DMS79 treated with DMSO at 0.1 percent for 48 hours (cell line): ENCODE measurements around the gene JADE1.
A peak's percentile ranks its signal among the peaks of the same experiment; 100 is the strongest.

Experiments
- DNase-seq: peaks from one replicate; lab custom pipeline; 2025; lab: John Stamatoyannopoulos, UW

JADE1 gene

DNA sequence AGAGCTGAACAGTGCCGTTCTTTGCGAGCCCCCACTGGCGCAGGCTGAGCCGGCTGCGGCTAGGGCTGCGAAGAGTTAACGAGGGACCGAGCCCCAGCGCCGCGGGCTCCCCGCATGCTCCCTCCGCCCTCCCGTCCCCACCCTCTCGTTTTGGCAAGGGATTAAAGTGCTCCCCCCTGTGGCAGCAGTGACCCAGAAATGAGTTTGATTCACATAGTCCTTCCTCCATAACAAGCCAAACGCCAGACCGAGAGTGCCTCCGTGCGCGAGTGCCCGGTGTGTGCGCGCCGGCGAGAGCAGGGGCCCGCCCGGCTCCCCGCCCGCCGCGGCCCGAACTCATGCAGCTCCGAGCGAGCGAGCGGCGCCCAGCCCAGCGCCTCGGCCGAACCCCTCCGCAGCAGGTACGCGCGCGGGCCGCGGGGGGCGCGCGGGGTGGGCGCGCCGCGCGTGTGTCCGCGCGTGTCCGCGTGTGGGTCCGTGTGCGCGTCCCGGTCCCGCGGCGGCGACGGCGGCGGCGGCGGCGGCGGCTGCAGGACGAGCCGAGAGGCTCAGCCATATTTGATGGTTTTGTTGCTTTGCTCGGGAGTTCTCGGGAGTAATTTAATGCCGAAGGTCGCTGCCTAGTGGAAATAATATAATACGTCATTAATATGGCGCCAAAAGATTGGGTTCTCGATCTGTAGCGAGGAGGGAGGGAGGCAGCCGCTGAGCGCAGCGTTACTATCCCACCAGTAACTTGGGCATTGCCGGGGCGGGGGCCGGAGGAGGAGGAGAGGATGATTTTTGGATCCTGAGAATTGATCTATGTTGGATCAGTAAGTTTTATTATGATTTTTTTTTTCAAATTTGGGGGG, at the start of gene JADE1:
Gene JADE1 (plus strand): TSS at position 224 of the 854 bp plus-strand sequence. CDS start 22,059 bp downstream, outside the sequence.
- DNase-seq = peak; percentile 61

DNA sequence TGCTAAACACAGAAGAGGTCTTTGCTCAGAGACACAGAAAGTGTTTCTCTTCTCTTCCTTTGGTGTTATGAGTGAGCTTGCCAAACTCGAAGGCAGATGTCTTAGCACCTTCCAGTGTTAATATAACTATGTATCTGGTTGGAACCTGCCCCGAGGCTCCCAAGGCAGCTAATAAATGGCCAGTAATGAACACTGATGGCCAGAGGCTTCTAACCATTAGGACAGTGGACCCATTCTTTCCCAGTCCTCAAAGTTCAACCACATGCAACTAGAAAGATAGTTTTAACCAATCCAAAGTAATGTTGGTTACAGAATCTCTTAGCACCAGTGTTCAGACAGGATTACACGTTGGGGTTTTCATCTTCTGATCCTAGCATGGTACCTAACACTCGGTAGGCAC, 42.7 kb upstream of the JADE1 start:
- DNase-seq = no peak

DNA sequence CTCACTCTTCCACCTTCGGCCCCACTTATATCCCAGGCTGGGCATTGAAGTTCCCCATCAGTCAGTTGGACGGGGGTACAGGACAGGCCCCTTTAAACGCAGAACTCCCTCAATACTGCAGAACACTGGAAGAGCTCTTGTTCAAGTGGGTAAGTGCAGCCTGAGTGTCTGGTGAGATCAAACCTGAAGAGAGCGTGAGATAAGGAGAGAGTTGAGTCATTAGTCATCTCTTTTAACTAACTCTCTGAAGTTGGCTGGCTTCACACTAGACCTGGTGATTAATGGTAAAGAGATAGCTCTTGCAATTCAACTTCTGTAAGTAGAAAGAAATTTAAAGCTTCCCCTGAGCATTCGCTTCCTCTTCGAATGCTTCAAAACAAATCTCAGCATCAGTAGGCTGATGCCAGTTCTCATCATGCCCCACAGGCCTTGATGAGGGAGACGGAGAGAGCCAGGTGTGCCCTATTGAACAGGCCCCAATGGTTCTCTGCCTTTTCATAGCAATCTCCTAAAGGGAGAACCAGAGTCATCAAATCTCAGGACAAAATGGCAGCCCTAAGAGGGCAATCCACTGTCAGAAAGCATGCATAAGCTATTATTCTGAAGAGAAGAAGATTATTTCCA, 41.0 kb upstream of the JADE1 start:
- DNase-seq = peak; percentile 10

DNA sequence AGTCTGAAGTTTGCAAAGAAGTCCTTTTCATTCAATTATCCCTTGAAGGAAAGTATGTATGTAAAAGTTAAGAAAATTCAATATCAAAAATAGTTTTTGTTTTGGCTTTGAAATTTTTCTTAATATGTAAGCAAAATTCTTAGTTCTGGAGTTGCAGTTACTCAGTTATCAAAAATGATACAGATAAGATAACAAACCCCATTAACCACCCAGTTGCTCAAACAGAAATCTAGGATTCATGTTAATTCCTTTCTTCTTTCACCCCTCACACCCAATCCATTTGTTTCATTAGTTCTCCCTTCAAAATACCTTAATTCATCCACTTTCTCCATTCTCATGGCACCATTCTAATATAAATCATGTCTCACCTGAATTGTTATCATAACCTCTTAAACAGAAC, 40.5 kb upstream of the JADE1 start:
- no peak for DNase-seq

DNA sequence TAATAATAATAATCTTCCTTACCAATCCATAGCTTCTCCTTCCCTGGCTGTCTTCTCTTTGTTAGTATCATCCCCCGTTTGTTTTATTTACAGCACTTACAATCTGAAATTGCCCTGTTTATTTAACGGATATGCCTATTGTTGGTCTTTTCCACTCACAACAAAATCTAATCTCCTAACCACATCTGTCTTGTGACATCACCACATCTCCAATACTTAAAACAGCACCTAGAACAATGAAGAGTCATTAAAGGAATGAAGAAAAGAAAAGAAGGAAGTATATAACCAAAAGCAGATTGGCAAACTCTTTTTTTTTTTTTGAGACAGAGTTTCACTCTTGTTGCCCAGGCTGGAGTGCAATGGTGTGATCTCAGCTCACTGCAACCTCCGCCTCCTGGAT, 38.7 kb upstream of the JADE1 start:
- DNase-seq = no peak

DNA sequence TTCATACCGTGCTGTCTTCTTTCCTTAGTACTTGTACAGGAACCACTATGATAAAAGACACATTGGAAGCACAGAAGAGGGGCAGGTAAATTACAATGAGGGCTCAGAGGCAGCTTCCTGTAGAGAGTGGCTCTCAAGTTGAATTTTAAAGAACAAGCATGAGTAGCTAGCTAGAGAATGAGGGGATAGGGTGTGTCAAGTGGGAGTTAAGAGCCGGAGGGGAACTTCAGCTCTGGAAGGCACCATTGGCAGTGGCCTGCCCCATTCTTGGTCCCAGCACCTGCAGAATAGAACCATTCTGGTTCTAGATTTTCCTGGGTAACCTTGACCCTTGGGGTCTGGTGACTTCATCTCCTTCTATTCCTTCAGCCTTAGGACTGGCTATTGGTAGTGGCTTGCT, 34.0 kb upstream of the JADE1 start:
- DNase-seq = no peak

DNA sequence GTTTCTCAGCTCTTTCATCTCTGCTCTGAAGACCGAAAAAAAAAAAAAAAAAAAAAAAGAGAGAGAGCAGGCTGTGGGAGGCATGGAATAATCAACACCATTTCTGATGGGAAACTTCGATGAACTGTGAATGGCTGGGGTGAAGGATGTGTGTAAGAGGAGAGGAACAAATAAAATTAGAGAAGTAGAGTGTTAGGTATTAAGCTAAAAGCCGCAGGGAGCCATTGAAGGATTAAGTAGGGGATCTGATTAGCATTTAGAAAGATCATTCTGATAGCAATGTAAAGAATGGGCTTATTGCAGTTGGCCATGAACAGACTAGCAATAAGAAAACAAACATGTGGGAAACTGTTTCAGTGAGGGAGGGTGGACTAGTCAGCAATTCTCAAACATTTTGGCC, 33.6 kb upstream of the JADE1 start:
- no peak for DNase-seq

DNA sequence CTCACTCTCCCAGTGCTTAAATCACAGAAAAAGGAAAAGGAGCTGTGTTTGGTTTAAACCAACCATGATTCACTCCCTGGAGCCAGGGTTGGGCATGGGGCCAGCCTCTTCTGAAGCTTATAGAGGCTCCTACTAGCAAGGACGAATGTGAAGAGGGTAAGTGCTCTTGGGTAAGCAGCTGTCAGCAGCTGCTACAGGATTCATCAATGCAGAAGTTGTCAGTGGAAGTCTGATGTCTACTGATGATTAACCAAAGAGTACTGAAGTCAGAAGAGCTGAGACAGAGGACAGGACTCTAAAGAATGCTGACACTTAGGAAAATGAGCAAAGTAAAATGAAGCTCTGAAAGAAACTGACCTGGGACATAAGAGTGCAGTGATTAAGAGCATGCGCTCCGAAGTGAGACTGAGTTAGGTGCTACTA, 32.7 kb upstream of the JADE1 start:
- peak; percentile 59 for DNase-seq

DNA sequence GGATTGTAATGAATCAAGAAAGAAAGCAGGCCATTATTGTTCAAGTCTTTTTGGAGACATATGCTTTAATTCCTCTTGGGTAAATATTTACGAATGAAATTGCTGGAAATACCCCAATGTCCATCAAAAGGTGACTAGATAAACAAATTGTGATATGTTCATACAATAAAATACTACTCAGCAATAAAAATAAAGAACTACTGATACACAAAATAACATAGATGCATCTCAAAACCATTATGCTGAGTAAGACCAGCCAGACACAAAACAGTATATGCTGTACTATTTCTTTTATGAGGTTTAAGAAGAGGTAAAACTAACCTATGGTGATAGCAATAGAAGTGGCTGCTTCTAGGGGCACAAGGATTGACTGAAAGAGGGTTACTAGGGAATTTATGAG, 28.8 kb upstream of the JADE1 start:
- no peak for DNase-seq

DNA sequence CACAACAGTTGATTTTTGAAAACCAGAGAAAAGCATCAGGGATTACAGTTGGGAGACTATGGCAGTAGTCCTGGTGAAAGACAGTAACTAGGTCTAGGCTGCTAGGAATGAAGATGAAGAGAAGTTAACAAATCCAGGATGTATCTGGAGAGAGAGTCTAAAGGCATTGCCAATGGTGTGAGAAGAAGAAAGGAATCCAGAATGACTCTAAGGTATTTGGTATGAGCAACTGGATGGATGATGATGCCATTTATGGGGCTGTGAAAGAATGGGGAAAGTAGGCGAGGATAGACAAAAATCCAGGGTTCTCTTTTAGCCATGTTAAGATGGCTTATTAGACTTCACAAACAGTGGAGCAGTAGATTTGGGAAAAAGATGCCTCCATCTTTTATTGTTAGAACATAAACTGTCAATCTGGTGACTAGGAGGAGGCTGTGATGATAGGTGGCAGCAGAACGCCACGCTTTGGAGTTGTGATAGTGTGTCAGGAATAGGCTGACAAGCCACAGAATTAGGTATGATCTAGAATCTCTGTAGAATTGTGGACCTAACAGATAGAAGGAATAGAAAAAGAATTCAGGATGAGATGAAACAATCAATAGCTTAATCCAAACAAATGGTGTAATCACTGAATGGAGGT, 27.3 kb upstream of the JADE1 start:
- no peak for DNase-seq

DNA sequence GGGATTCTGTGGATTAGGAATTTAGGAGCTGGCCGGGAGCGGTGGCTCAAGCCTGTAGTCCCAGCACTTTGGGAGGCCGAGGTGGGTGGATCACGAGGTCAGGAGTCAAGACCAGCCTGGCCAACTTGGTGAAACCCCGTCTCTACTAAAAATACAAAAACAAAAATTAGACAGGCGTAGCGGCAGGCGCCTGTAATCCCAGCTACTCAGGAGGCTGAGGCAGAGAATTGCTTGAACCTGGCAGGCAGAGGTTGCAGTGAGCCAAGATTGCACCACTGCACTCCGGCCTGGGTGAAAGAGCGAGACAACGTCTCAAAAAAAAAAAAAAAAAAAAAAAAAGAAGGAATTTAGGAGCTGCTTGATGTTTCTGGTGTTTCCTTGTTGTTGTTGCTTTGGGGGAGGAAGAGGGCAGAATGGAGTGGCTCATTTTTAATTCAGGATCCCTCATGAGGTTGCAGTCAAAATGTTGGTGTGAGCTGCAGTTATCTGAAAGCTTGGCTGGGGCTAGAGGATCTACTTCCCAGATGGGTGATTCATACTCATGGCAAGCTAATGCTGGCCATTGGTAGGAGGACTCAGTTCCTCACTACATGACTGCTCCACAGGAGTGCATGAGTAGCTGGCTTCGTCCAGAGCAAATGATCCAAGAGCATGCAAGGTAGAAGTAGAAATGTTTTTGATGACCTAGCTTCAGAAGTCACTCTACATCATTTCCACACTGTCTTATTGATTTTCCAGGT, 26.5 kb upstream of the JADE1 start:
- DNase-seq = no peak

DNA sequence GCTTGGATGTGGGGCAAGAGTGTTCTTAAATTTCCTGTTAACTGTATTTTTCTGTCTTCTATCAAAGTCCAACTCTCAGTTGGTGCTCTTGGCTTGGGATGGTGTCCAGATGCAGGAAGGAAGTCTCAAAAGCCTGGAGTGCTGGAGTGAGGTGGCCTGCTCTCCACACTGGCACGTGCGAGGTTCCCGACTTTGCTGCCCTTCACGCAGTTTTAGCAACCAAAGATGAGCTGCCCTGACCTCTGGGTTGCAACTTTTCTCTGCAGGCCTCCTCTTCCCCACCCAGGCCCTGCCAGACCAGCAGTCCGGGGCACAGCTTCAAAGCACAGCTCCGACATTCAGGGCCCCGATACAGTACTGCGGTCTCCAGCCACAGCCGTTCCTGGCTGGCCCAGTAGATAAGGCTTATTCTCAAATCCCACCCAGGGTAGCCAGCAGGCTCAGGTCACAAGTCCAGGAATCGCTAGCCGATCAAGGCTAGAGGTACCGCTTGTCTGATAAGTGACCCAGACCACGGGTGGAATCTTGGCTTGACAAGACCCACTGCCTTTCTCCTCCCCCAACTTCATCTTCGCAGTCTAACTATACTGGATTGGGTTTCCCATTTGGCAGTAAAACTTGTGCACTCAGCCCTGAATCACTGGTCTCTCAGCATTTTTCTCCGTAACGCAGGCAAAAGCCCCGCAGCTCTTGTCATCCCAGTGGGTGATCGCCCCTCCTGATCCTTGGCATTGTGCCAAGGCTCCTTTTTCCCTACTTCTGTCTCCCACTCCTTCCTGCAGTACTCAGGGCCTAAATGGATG, 21.8 kb upstream of the JADE1 start:
- peak; percentile 42 for DNase-seq

DNA sequence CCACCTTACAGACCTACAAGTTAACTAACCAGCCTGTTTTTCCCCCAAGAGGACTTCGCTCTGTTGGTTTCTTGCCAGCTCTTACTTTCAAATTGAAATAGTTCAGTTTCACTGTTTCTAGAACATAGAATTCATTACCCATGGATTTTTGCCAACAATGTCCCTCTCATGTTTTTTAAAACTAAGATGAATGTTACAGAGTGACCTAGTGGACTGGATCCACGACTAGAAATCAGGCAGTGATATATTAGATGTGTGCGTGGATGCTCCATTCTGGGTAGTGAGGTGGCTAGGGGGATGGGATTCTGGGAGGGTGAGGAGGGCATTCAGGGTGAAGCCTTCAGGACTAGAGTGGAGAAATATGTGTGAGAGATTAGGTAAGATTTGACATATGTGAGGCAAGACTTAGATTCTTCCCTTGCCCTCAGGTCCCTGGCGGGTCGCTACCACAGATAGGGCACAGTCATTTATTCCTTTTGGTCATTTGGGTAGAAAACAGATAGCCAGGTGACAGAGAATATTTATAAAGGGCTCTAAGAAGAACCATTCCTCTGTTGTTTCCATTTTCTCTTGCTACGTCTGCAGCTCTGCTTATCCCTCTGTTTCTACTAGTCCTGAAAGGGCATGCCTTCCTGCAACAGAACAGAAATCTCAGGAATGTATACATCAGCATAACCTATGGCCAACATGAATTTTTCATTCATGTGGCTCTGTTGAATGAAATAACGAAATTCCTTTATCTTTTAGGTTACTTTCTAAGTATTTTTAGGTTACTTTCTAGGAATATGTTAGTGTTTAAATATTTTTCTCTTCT, 15.4 kb upstream of the JADE1 start:
- no peak for DNase-seq

DNA sequence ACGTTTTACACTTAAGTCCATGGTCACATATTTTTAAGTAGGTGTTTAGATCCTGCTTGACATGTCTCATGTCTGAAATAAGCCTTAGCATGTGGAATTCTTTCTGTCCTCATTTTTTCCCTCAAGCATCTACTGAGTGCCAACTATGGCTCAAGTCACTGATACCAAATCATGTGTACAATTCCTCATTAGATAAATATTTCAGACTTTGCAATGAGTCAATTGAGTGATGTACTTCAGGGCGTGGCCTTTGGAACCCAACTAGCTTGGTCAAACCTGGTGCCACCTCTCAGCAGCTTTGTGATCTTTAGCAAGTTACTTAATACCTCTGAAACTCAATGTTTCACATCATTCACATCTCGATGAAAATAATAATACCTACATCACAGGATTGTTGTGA, 12.6 kb upstream of the JADE1 start:
- DNase-seq = no peak

DNA sequence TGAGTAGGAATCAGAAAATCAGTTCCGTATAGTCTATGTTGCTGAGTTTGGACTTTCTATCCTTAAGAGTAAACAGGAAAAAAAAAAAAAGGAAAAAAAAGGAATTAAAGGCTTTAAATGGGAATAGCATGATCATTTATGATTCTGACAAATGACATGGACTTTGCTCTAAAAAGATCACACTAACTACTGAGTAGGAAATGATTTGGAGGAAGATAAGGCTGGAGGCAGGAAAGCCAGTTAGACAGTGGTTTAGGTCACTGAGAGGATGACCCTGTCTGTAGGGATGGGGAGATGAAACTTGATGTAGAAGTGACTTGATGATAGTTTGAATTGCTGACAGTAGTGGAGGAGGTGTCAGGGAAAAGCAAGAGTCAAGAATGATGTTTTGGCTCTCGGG, 9.2 kb upstream of the JADE1 start:
- DNase-seq = no peak

DNA sequence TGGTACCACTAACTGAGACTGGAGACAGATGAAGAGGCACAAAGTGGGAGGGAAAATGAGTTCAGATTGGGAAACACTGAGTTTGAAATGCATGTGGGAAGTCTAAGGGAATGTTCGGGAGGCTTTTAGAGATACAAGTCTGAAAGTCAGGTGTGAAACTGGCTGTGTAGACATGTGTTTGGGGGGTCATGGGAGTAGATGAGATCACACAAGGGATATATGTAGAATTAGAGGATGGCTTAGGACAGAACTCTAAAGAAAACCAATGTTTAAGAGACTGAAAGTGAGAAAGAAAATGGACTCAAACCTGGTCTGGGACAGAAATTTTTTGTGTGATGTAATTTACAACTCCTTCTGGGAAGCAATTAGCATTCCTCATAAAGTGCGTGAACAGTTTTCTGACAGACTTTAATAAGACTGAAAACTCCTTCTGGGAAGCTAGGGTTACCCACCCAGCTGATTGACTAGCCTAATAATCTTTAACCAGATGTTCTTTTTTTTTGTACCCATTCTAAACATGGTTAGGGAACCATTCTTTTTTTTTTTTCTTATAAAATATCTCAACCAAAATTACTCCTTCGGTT, 8.7 kb upstream of the JADE1 start:
- DNase-seq = no peak

DNA sequence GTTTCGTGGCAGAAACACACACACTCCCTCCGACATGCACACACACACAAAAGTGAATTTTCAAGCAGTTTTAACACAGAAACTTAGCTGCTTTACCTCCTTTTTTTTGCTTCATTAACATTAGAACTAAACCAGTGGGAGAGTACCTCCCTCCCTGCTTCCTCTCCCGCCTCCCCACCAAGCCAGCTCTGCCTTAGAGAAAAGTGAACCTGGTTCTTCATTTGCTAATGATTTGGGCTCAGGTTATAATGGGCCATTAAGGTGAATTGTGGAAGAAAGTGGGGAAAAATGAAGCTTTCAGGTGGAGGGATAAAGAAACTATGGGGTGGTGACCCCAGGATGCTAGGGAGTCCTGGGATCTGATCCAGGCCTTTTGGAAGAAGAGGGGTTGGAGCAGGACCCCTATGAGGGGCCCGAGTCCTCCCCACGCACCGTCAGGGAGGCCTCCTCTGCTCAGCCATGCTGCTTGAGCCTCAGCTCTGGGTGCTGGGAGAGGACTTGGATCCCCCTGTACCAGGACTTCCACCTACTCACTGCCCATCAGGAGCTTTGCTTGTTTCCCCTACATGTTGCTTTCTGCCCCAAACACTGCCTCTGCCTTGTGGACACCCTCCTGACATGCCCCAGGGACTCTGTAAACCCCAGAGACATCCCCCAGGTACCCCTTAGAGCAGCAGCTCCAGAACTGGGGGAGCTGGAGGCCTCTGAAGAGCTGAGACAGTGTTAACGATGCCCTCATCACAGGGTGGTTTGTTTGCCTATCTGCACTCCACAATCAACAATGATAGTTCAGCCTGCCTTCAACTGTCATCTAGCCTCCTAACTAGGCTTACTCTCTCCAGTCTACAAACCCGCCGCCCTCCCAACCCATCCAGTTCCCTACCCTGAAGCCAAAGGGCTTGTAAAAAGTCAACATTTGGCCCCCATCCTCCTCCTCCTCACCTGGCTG, 6.5 kb upstream of the JADE1 start:
- DNase-seq = no peak

DNA sequence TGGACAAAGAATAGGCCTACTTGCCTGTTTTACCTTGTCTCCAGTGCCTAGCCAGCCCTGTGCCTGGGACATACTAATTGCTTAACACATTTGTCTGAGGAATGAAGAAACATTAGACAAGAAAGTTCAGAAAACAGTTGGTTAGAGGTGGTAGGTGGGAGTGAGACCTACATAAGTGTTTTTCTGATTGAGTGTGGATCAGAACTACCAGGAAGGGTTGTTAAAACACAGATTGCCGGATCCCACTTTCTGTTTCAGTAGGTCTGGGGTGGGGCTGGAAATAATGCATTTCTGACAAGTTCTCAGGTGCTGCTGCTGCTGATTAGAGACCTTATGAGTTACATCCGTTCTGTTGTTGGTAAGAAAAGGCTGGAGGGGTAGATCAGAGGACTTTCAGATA, 5.7 kb upstream of the JADE1 start:
- DNase-seq = no peak

DNA sequence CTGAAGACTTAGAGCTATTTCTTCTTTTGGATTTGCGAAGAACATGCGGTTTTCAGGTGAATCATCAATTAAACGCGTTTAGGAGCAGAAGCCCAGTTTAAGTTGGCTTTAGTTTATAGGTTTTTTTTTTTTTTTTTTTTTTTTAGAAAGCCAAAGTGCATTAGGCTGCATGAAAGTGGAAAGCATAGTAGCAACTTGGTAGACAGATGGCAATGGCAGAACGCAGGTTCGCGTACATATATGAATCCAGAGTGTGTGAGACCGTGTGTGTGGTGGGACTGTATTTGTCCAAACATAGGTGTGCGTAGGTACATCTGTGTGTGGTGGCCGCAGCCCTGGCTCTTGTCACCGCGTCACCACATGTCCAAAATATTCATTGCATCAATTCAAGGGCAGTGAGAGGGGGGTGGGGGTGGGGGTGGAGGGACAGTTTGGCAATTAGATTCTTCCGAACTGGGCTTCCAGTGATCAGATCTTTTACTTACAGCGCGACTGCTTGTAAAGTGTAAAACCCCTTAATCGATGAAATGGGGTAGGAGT, 901 bp downstream of the JADE1 start:
- DNase-seq = peak; percentile 23
